OCI-LY1 (cell line): ENCODE measurements around the gene PSKH1.

Experiments used
- H2AFZ ChIP-seq: fragments of 200-600 bp; sonication (generic), shearing (Covaris generic); 2 replicates; pipeline ENCODE4 v1.6.0; 2014; ENCODE audit warnings: antibody characterized with exemption, mild to moderate bottlenecking, low read length
- H3F3A ChIP-seq: fragments of 200-600 bp; sonication (generic), shearing (Covaris generic); 2 replicates; pipeline ENCODE4 v1.6.0; 2014; ENCODE audit warnings: mild to moderate bottlenecking, antibody characterized with exemption, low read length, moderate library complexity; ENCODE audit not compliant: insufficient read depth
- H3K27ac ChIP-seq: fragments of 200-600 bp; sonication (generic); 2 replicates; pipeline ENCODE4 v1.5.1; 2014; ENCODE audit warnings: low read length, mixed run types, mild to moderate bottlenecking, low read depth; ENCODE audit not compliant: poor library complexity, severe bottlenecking
- H3K27me3 ChIP-seq: fragments of 200-600 bp; sonication (generic); 2 replicates; pipeline ENCODE4 v1.6.0; 2014; ENCODE audit warnings: antibody characterized with exemption, mild to moderate bottlenecking, low read length, moderate library complexity; ENCODE audit not compliant: insufficient read depth
- H3K36me3 ChIP-seq: fragments of 200-600 bp; sonication (generic); 2 replicates; pipeline ENCODE4 v1.6.1; 2014; ENCODE audit warnings: mild to moderate bottlenecking, antibody characterized with exemption, low read length, moderate library complexity, mixed read lengths; ENCODE audit not compliant: insufficient read depth
- H3K4me1 ChIP-seq: fragments of 200-600 bp; sonication (generic); 2 replicates; pipeline ENCODE4 v1.5.1; 2014; ENCODE audit warnings: mild to moderate bottlenecking, low read length, moderate library complexity; ENCODE audit not compliant: insufficient read depth, severe bottlenecking
- H3K4me2 ChIP-seq: fragments of 200-600 bp; sonication (generic), shearing (Covaris generic); 2 replicates; pipeline ENCODE4 v1.6.1; 2014; ENCODE audit warnings: low read length
- H3K4me3 ChIP-seq: fragments of 200-600 bp; sonication (generic); 2 replicates; pipeline ENCODE4 v1.5.1; 2014; ENCODE audit warnings: low read length, low read depth, mild to moderate bottlenecking, mixed read lengths; ENCODE audit not compliant: poor library complexity, severe bottlenecking
- H3K79me2 ChIP-seq: fragments of 200-600 bp; shearing (Covaris generic); 2 replicates; pipeline ENCODE4 v1.6.1; 2016; ENCODE audit warnings: mixed run types, low read length, mixed read lengths; ENCODE audit not compliant: insufficient read depth
- H3K9ac ChIP-seq: fragments of 200-600 bp; sonication (generic), shearing (Covaris generic); 2 replicates; pipeline ENCODE4 v1.6.1; 2014; ENCODE audit warnings: mild to moderate bottlenecking, low read length, mixed read lengths
- H3K9me2 ChIP-seq: fragments of 200-600 bp; sonication (generic), shearing (Covaris generic); 2 replicates; pipeline ENCODE4 v1.6.1; 2014; ENCODE audit warnings: low read depth, mild to moderate bottlenecking, low read length, mixed read lengths
- H3K9me3 ChIP-seq: fragments of 200-600 bp; shearing (Covaris generic); 2 replicates; pipeline ENCODE4 v1.6.1; 2014; ENCODE audit warnings: low read length, mixed read lengths
- H4K20me1 ChIP-seq: fragments of 200-600 bp; sonication (generic), shearing (Covaris generic); 2 replicates; pipeline ENCODE4 v1.6.0; 2016; ENCODE audit warnings: mild to moderate bottlenecking, low read length; ENCODE audit not compliant: insufficient read depth
- CTCF ChIP-seq: fragments of 200-600 bp; sonication (generic), shearing (Covaris generic); IDR thresholded peaks from 2 replicates; pipeline ENCODE4 v1.5.1; 2017; ENCODE audit warnings: mild to moderate bottlenecking, antibody characterized with exemption, low read length, moderate library complexity, mixed read lengths
- EZH2 ChIP-seq: fragments of 200-600 bp; sonication (generic), shearing (Covaris generic); IDR thresholded peaks from 2 replicates; pipeline ENCODE4 v1.8.0; 2017; ENCODE audit warnings: borderline replicate concordance, mixed run types, mild to moderate bottlenecking, antibody characterized with exemption, low read length, moderate library complexity, mixed read lengths

Gene PSKH1

GRCh38 chr16:67897231-67897630 lies 4.2 kb downstream of the PSKH1 start:
- TF ChIP-seq EZH2 (no peak), CTCF (no peak)
- no peak overlapping the region for H3K9ac ChIP-seq

GRCh38 chr16:67901734-67902133 lies 8.7 kb downstream of the PSKH1 start:
- H3K27me3 ChIP-seq = no peaks in the 10 kb centered on the region
- no peaks in the 10 kb centered on the region for H3F3A ChIP-seq
- H3K36me3 ChIP-seq = peaks cover 6% of the 10 kb centered on the region; the same call in 1 of the 2 replicates
- no peaks in the 10 kb centered on the region for H3K9me3 ChIP-seq
- no peaks in the 10 kb centered on the region for H3K9me2 ChIP-seq
- no peak overlapping the region for H3K4me2 ChIP-seq
- no peak overlapping the region for H3K27ac ChIP-seq
- H3K79me2 ChIP-seq = peaks cover 7% of the 10 kb centered on the region; the same call in 1 of the 2 replicates
- TF ChIP-seq EZH2 (no peak), CTCF (no peak)
- no peak overlapping the region for H3K9ac ChIP-seq
- H4K20me1 ChIP-seq = no peaks in the 10 kb centered on the region
- no peak overlapping the region for H2AFZ ChIP-seq
- no peak overlapping the region for H3K4me3 ChIP-seq
- no peaks in the 10 kb centered on the region for H3K4me1 ChIP-seq

More at GRCh38 chr16:67897231-67897630, 4.2 kb downstream of the PSKH1 start:
- Histone ChIP-seq H3K79me2 (peaks cover 19% of the 10 kb centered on the region), H3K27me3 (no peaks in the 10 kb centered on the region), H3F3A (no peaks in the 10 kb centered on the region), H3K4me3 (no peak overlapping the region), H2AFZ (no peak overlapping the region), H3K9me2 (no peaks in the 10 kb centered on the region), H3K36me3 (no peaks in the 10 kb centered on the region), H3K27ac (no peak overlapping the region), H3K4me2 (no peak overlapping the region), H4K20me1 (no peaks in the 10 kb centered on the region), H3K4me1 (peaks cover 17% of the 10 kb centered on the region), H3K9me3 (no peaks in the 10 kb centered on the region)

- H3K27me3 ChIP-seq = no peaks in the 10 kb centered on the region
- H3K36me3 ChIP-seq = peaks cover 6% of the 10 kb centered on the region; the same call in 1 of the 2 replicates
- H2AFZ ChIP-seq = no peak overlapping the region
- H3K4me3 ChIP-seq = no peak overlapping the region
- no peaks in the 10 kb centered on the region for H4K20me1 ChIP-seq
- no peaks in the 10 kb centered on the region for H3K9me3 ChIP-seq
- no peaks in the 10 kb centered on the region for H3K9me2 ChIP-seq
- H3K4me2 ChIP-seq = no peak overlapping the region
- TF ChIP-seq EZH2 = no peak
- TF ChIP-seq CTCF = no peak
- no peaks in the 10 kb centered on the region for H3F3A ChIP-seq
- H3K9ac ChIP-seq = no peak overlapping the region
- no peaks in the 10 kb centered on the region for H3K79me2 ChIP-seq
- no peak overlapping the region for H3K27ac ChIP-seq
- no peaks in the 10 kb centered on the region for H3K4me1 ChIP-seq
Observed at GRCh38 chr16:67902831-67903230, 9.8 kb downstream of the PSKH1 start.
